GM12864 (cell line): Measurements from ENCODE around the gene BLACAT1.

Experiments
- DNase-seq: peaks from one replicate; pipeline ENCODE4 v3.0.0-alpha.2; 2011; ENCODE audit warnings: low read depth
- H3K4me3 ChIP-seq: 2 replicates; pipeline ENCODE4 v1.5.1; 2011; ENCODE audit warnings: mild to moderate bottlenecking, low read depth, low read length, control low read depth
- CTCF ChIP-seq: IDR thresholded peaks from 2 replicates; pipeline ENCODE4 v1.5.1; 2011; ENCODE audit warnings: low read depth, mild to moderate bottlenecking, moderate library complexity, low read length, control low read depth, inconsistent platforms; ENCODE audit errors: missing control alignments

The BLACAT1 gene

GRCh38 chr1:205470131-205470530 lies 14.3 kb upstream of the BLACAT1 start:
- H3K4me3 ChIP-seq: no peak overlapping the region
- no peak for TF ChIP-seq CTCF
- no peak for DNase-seq

DNA sequence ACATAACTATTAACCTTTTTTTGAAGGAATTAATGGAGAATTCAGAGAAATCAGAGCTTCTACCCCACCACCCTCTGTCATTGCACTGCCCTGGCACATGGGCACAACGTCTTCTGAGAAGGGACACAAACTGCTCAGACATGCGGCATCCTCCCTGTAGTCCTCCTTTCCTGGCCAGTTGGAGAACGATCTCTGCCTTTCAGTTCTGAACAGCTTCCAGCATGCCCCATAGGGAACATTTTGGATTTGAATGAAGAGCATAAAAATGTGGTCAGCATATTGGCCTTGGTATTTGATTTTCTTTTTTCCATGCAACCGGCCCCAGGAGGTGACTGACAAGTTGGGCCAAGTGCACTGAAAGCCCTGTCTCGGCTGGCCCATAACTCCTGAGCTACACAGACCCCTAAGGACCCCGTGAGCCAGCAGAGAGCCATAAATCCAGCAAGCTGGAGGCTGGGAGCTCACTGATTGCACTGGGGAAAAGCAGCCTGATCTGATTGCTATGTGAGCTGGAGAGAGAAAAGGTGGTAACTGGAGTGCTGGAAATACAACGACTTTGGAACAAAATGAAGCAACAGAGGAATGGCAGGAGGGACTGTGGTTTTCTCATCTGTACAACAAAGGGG lies 10.9 kb upstream of the BLACAT1 start:
- TF ChIP-seq CTCF: no peak
- no peak for DNase-seq
- no peak overlapping the region for H3K4me3 ChIP-seq

- no peak for DNase-seq
- no peak for TF ChIP-seq CTCF
- H3K4me3 ChIP-seq: no peak overlapping the region
Observed at GRCh38 chr1:205465392-205465791, 9.5 kb upstream of the BLACAT1 start.

DNA sequence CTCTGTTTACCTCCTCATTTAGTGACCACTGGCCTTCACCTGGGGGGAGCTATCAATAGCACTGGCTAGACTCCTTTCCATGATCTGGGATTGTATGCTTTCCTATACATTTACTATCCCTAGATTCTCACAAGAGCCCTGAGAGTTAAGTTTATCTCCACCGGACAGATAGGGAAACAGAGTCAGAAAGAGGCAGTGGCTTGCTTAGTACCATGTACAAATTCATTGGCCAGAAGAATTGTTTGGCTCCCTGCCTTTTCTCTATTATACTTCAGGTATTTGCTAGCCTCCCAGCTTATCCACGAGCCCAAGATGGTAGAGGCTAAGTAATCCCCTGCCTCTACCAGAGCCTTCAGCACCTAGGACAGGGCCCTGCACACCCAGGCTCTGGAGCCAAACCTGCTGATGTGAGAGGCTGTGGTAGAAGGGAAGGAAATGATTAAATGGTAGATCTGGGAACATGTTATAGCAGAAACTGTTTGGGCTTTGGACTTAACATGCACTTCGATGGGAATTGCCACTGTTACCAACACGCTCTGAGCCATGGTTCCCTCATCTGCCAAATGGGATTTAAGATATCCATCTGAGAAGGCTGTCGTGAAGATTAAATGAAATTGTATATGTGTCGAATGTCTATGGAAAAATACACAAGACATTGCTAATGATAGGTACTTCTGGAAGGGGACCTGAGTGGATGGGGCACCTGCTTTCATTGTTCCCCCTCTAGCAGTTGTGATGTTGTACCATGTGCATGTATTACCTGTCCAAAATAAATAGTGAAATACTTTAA lies 3.1 kb upstream of the BLACAT1 start:
- no peak overlapping the region for H3K4me3 ChIP-seq
- no peak for TF ChIP-seq CTCF
- no peak for DNase-seq

- no peak overlapping the region for H3K4me3 ChIP-seq
- no peak for TF ChIP-seq CTCF
- DNase-seq: no peak
Observed at GRCh38 chr1:205456868-205457745, 1.3 kb upstream of the BLACAT1 start.

GRCh38 chr1:205456383-205456867 lies 580 bp upstream of the BLACAT1 start:
- no peak for TF ChIP-seq CTCF
- no peak for DNase-seq
- no peak overlapping the region for H3K4me3 ChIP-seq
